Stimulated activated CD8-positive, alpha-beta memory T cell treated with anti-CD3 and anti-CD28 coated beads, Interleukin-2, amount 100 ng/mL, for 1 hour (primary cell): ENCODE data around the gene CCT4.
"Not testable (repeated sequence)": the region's sequence is repeated elsewhere in the genome, so short reads cannot be mapped to it uniquely, and the experiment has no call there.

Source experiments
- DNase-seq, 2 donors: peaks; one replicate each; pipeline ENCODE4 v3.0.0-alpha.2; 2020; ENCODE audit warnings: low read depth in 2 of 2

The CCT4 gene, protein sequence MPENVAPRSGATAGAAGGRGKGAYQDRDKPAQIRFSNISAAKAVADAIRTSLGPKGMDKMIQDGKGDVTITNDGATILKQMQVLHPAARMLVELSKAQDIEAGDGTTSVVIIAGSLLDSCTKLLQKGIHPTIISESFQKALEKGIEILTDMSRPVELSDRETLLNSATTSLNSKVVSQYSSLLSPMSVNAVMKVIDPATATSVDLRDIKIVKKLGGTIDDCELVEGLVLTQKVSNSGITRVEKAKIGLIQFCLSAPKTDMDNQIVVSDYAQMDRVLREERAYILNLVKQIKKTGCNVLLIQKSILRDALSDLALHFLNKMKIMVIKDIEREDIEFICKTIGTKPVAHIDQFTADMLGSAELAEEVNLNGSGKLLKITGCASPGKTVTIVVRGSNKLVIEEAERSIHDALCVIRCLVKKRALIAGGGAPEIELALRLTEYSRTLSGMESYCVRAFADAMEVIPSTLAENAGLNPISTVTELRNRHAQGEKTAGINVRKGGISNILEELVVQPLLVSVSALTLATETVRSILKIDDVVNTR

DNA sequence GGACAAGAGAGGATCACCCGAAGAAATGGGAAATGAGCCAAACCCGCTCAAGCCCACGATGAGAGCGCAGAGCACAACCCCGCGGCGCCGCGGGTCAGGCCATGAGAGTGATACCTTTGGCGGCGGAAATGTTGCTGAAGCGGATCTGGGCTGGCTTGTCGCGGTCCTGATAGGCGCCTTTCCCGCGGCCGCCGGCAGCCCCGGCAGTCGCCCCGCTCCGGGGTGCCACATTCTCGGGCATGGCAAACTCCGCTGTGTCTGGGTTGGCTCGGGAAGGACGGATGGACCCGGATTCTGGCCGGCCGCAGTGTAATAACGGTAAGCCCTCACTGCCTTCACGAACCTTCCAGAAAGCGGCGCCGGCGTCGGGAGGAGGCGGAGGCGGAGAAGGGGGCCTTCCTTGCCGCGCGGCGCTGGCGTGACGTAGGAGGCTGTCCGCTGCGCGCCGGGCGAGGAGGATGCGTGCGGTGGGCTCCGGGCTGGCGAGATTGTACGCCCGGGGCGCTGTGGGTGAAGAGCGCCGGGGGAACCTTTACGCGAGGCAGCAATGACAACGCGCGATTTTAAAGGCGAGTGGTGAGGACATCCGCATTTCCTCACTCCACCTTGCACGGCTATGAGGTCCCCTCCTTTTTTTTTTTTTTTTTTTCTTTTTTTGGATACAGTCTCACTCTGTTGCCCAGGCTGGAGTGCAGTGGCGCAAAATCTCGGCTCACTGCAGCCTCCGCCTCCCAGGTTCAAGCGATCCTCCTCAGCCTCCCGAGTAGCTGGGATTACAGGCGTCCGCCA, at the start of gene CCT4:
Gene CCT4 (minus strand): TSS at position 390 of the 789 bp plus-strand sequence. CDS start 149 bp downstream, at position 241.
- DNase-seq, result peak; percentile 82 to 87

DNA sequence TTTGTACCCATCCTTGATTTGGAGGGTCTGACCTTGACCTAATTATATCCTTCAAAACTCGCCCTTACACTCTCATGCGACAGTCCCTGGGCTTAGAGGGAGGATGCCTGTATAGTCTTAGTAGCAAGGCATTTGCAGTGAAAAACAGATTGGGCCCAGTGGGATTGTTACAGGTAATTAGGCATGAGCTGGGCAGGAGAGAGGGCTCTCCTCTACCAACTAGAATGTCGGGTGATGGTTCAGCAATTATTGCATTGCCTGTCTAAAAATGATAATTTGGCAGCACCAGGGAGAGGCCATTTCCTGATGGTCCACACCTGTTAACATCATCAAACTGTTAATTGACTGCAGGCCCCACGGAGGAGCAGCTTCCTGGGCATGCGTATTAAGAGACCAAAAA, 49.4 kb upstream of the CCT4 start:
- DNase-seq, result no peak

DNA sequence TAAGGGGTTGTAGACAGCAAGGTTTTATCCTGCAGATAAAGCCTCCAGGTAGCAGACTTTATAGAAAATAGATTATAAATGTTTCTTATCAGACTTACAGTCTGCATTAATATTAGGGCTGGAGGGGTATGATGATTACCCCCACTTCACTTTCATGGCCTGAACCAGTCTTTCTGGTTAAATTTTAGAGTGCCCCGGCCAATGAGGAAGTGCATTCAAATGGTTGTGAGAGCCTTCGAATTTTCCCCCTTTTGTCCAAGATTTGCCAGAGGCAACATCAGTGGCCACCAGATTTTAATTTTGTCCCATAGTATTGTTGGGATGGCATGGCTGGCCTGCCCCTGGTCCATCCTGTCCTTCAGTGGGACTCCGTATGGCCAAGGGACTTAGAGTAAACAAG, 48.6 kb upstream of the CCT4 start:
- DNase-seq, result no peak

DNA sequence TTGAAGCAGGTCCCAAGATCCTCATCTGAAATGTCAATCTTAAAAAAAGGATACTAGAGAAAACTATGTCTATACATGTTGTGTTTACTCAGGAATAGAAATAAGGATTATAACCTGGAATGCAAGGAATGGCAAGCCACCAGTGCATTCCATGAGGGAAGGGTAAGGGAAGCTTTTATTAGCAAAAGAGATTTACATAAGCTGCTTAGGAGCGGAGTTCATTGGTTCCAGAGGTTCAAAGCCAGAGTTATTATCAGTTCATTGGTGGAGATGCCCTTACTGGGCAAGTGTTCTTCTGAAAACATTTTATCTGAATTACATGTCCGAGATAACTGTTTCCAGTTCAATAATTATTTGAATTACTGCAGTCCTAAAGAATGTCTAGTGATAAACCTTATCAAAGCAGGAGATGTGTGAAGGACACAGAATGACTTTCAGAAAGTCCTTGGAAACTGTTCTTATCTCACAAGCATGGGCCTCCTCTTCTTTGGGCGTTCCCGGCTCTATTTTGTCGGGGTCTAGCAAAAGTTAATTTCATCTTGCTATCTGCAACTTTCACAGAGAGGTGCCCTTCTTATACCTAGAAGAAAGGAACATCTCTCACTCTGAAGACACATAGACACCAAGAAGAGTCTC, 40.5 kb upstream of the CCT4 start:
- DNase-seq, result no peak

DNA sequence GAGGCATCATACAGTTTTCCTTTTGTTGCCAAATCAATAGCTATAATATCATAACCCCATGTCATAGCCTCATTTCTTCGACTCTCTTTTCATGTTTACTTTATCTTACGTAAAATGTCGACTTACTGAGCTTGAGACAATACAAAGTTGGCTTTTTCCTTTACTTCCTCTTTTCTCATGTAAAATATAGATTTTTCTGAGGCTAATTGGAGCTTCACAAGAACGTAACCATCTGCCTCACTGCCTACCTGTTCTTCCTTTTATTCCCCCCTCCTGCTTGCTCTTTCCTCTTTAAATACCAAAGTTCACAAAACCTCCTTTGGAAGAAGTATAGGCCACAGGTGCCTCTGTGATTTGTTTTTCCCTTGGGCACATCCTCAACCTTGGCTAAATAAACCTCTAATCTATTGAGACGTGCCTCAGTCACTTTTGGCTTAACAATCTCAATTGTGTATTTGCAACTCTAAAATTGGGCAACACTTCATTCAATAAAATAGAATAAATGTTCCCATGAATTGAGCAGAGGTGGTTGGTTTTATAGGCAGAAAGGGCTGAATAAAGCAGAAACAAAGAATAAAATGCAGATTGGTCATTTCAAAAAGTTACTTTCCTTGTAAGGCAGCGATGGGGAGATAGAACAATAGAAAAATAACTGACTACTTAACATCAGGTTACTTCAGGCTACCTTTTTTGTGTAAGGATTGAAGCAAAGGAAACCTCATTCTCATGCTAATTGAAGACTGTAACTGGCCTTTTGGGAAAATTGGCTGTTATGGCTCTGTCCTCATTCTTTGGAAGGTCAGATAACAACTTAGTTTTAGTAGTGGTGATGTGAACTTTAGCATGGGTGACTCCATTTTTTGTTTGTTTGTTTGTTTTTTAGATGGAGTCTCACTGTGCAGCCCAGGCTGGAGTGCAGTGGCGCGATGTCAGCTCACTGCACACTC, 38.3 kb upstream of the CCT4 start:
- no peak for DNase-seq

DNA sequence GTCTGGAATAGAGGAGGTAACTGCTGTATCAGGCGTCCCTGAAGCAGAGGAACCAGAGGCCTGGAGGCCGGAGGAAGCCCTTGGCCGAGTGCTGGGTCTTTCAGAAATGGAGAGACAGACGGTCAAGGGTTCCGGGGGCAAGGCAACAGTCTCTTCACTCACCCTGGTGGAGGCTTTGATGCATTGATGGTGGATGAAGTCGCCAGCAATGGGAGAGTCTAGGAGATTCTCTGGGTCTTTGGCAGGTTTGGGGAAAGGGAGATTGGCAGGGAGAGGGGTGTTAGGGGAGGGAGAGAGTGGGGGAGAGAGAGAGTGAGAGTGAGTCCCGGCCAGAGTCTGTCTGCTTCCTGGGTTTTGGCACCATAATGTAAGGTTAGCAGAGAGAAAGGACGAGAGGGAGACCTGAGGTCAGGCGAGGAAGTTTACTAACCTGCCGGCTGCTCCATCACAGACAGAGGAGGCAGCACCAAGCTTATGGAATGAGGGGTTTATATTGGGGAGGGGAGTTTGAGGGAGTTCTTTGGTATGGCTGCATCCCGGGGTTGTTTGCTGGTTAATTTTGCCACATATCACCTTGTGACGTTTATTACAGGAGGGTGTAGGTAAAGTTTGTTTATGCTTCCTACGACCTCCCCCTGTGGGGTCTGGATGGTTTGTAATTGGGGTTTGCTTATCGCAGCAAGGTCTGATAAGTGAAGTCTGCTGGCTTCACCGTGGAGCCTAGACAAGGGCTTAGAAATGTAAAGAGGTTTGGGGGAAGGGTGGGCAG, 36.6 kb upstream of the CCT4 start:
- no peak for DNase-seq

DNA sequence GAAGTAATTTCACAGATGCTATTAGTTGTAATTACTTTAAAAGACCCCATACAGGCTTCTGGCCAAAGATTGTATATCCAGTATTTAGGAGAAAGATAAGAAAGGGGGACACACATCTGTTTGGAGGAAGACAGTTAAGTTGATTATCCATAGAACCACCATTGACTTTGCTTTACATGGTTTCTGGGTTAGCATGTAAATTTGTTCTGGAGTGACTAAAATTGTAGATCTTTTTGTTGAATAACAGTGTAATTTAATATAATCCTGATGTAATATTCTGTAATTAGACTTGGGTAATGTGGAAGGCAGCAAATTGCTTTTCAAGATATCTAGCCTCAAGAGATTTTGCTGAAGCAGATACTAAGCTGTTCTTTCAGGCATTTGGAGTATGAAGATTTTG, 34.3 kb upstream of the CCT4 start:
- no peak for DNase-seq

DNA sequence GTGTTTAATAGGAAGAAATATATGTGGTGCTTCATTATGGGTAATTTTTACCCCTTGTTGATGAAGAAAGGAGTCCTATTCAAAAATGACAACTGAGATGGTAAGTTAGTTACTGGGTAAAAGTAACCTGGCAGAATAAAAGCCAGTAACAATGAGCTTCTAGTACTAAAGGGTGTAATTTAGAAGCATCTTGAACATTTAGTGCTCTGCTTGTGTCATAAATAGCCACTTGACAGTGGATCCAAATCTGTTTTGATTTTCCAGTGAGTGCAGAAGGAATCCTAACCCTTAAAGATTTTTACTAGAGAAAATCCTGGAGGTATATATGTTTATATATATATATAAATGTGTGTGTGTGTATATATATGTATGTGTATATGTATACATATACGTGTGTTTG, 32.1 kb upstream of the CCT4 start:
- no peak for DNase-seq

DNA sequence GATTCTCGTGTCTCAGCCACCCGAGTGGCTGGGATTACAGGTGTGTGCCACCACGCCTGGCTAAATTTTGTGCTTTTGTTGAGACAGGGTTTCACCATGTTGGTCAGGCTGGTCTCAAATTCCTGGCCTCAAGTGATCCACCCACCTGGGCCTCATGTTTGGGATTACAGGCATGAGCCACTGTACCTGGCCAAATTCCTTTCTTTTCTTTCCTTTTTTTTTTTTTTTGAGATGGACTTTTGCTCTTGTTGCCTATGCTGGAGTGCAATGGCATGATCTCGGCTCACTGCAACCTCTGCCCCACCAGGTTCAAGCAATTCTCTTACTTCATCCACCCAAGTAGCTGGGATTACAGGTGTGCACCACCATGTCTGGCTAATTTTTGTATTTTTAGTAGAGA, 26.3 kb upstream of the CCT4 start:
- DNase-seq, result not testable (repeated sequence)

DNA sequence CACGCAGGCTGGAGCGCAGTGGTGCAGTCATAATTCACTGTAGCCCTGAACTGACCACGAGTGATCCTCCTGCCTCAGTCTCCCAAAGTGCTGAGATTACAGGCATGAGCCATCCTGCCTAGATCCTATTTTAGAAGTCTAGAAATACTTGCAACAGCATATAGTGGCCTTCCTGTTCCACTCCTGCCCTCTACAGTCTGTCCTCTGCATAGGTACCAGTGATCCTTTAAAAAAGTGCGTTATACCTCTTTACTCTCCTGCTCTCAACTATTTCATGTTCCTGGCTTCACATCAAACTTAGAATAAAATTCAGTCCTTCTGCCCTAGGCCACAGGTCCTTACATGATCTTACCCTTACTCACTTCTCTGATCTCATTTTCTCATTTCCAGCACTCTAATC, 23.1 kb upstream of the CCT4 start:
- no peak for DNase-seq

DNA sequence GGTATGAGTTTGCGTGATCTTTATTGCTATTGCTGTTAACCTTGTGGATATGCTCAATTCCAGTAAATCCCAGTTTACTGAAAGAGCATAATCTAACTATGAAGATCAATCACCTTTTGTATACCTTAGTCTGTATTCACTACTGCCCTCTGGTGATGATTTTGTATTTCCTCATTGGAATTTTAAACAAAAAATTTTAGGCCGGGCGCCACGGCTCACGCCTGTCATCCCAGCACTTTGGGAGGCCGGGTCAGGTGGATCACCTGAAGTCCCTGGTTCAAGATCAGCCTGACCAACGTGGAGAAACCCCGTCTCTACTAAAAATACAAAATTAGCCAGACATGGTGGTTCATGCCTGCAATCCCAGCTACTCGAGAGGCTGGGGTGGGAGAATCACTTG, 22.1 kb upstream of the CCT4 start:
- DNase-seq, result no peak

DNA sequence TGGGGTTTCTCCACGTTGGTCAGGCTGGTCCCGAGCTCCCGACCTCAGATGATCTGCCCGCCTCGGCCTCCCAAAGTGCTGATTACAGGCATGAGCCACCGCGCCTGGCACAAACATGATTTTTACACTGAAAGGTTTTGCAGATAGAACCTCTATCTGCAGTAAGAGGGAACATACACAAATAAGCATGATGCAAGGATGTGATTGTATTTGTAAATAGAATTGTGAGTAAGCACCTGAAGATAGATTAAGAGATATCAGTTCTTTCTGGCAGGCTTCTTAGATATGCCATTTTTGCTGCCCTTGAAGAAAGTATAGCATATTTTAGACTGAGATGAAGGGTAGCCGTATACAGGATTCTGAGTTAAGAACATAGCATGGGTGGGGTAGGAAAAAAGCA, 20.7 kb upstream of the CCT4 start:
- DNase-seq, result no peak

DNA sequence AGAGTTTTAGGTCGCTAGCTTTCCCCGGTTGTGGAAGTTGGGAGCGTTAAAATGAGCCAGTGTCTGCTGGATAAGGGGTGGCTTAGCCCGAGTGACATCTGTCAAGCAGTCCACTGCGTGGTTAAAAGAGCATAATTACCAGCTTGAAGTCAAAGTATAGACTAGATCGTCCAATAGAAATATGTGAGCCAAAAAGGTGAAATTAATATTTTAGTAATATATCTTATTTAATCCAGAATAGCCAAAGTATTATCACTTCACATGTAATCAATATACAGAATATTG, 17.7 kb upstream of the CCT4 start:
- no peak for DNase-seq

DNA sequence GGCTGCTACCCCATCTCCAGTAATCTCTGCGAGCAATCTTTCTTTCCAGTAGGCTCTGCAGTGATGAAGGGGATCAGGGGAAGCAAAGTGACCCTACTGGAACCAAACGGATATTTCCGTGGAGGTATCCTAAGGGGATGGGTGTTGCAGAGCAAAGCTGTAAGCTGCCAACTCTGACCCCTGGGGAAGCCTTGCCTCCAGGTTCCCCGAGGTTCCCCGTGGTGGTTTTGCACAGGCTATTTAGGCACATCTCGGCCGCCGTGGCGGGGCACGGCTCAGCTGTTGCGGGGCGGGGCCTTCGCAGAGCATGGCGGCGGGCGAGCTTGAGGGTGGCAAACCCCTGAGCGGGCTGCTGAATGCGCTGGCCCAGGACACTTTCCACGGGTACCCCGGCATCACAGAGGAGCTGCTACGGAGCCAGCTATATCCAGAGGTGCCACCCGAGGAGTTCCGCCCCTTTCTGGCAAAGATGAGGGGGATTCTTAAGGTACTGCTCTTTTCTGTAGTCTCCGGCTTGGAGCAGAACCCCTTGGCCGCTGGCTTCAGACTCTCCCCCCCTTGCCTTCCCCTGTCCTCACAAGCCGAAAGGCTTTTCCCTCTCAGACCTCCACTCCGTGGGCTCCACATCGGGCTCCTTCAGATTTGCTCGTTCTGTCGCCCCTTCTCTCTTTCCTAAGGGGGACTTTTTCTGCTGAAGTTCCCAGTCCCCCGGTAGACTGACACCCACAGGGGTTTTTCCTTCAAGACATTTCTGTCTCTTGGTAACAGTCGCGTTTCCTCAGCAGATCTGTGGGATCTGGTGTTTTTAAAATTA, 17.1 kb upstream of the CCT4 start, which contains the start of gene COMMD1:
Gene COMMD1 (plus strand): TSS at position 303 of the 814 bp plus-strand sequence. CDS start 5 bp downstream, at position 308.
- DNase-seq, result peak; percentile 52 to 66

DNA sequence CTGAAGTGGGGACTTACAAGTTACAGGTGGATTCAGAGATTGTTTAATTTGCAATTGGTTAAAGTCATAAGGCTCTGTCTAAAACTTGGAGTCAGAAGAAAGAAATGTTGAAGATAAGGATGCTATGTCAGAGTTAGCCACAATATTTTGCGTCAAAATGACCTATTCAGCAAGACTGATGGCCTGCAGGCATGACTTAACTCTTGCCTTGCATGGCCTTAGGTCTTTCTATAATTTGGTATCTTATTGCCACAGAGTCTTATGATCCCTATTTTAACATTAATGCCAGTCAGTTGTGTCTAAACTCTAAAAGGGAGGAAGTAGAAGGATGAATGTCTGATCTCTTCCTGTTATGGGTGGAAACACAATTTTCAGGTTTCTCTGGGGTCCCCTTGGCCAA, 11.8 kb upstream of the CCT4 start:
- no peak for DNase-seq

DNA sequence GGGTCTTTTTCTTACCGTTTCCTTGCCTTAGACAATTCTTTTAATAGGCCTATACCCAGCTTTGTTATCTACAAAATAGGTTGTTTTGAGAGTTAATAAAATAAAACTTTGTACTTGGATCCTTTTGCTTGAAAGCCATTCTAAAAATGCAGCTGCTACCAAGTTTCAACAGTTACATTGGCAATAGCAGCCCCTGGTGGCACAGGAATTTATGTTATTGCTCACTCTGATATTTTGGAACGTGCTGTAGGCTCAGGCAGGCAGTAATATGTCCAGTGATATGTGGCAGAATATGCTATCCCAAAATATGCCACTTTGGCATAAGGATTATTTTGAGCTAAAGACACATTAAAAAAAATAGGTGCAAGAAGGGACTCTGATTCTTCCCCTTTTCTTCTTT, 10.4 kb upstream of the CCT4 start:
- DNase-seq, result no peak

DNA sequence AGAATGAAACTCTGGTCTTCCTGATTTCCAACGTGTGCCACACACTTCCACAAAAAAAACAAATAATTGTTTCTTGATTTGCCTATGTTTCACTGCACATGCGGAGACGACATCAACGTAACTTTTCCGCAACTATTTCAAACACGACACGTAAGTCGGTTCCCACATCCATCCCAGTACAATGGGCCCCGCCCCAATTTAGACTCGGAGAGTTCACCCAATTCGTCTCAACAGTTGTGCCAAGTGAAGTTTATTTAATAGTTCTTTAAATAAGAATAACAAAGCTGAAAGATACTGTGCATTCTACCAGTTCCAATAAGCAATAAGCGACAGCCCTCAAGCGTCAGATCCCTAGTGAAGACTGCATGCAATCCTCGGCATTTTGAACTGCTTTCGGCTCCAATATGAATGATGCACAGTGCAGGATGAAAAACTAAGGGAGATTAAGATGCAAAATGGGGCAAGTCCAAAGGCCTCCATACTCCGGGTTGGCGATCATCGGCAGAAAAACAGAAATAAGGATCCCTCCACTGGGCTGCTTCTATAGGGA, 664 bp downstream of the CCT4 start:
- no peak for DNase-seq

DNA sequence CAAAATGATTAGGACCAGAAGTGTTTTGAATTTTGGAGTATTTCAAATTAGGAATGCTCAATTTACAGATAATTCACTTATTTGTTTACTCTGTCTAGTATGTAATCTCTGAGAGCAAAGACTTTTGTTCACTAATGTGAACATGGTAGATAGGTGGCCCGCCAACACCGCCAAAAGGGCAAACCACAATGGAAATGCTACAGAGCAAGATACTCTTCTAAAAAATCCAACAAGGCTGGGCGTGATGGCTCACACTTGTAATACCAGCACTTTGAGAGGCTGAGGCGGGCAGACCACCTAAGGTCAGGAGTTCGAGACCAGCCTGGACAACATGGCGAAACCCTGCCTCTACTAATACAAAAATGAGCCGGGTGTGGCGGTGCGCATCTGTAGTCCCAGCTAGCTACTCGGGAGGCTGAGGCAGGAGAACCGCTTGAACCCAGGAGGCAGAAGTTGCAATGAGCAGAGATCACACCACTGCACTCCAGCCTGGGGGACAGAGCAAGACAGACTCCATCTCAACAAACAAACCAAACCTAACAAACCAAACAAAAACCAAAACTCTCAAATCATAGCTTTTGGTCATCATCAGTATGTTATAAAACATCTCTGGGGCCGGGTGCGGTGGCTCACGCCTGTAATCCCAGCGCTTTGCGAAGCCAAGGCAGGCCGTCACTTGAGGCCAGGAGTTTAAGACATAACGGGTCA, 2.4 kb downstream of the CCT4 start:
- DNase-seq, result no peak

DNA sequence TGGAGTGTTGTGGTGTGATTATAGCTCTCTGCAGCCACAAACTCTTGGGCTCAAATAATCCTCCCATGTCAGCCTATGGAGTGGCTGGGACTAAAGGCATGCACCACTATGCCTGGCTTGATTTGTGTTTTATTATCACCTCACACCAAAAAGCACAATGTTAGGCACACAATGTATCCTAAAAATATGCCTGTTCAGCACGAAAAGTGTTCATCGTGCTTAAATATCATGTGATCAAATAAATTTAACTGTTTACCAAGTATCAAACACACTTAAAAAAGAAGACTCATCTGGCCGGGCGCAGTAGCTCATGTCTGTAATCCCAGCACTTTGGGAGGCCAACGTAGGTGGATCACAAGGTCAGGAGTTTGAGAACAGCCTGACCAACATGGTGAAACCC, 5.6 kb downstream of the CCT4 start:
- no peak for DNase-seq
